Stimulated activated naive CD4-positive, alpha-beta T cell treated with Interleukin-2 at 50 U/mL for 16 hours (primary cell): Measurements from ENCODE around the gene PML.

Experiments used
- DNase-seq: peaks from one replicate; lab custom pipeline; 2025; lab: John Stamatoyannopoulos, UW

The PML gene

DNA sequence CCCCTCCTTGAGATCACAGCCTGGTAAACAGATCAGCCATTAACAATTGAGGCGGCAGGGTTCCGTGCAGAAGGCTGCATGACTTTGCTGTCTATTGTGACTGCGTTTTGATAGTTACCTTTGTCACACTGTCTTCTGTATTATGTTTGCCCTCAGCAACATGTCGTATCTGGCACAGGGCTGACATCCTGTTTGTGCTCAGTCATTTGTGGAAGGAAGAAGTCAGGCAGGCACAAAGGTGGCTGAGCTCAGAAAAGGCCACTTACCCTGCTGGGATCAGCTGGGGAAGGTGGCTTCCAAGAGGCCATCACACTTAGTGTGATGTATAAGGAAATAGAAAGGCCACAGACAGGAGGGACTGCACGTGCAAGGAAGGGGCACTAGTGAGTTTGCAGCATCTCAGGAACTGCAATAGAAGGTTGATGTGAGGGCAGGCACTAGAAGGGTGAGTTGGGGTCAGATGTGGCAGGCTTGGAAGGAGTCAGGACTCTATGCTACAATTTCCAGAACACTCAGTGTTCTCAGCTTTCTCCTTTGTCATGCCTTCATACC, 13.4 kb downstream of the PML start:
- DNase-seq, result no peak

DNA sequence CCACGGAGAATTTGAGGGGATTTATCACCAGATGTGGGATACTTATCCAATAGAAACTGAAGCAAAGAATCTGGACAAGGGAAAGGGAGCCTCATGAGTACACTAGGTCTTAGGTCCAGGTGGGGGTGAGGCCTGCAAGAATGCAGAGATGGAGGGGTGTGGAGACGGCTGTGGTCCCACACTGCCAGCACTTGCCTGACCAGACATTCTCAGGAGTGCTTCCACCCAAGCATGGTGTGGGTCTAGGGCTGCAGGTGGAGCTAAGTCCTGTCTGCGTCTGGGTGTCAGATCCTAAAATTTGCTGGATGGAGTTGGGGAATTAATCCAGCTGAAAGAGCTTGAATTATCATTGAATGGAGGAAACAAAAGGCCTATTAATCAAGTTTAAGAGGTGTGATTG, 14.4 kb downstream of the PML start:
- DNase-seq, result no peak

DNA sequence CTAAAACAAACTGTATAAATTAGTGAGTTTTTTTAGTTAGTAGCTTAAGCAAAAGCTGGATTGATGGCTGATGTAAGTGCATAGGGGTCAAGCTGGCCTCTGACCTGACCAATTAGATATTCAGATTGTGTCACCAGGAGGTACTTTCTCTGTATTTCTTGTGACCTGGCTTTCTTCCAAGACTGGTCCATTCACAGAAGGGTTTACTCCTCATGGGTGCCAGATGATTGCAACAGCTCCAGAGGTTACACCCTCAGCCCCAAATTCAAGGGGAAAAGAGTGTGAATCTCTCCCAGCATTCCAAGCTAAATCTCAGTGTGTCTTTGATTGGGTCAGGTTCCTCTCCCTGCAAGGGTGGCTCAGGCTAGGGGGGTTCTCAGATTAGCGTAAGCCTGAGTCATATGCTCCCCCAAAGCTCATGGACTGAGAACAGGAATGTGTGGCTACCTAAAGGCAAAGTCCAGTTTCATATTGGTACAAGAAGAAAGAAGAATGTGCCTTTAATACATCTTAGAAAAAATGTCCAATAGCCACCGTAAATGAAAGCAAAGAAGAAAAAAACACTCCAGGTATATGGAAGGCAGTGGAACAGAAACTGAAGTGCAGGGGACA, 16.5 kb downstream of the PML start:
- no peak for DNase-seq

DNA sequence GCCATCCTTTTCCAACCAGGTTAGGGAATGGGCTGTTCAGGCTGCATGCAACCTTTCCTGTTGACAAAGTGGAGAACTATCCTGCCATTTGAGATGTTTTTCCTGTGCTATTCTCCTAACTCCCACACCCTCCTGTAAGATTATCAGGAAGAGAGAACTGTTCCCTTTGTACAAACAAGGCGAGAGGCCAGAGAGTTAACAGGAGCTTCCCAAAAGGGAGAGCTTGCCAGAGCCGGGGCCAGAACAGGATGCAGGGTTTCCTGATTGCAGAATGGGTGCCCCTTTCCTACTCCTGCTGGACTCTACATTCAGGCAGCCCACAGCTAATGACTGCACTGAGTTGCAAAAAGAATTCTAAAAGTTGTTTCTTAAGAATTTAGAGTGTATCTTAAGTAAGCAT, 17.1 kb downstream of the PML start:
- DNase-seq, result no peak

DNA sequence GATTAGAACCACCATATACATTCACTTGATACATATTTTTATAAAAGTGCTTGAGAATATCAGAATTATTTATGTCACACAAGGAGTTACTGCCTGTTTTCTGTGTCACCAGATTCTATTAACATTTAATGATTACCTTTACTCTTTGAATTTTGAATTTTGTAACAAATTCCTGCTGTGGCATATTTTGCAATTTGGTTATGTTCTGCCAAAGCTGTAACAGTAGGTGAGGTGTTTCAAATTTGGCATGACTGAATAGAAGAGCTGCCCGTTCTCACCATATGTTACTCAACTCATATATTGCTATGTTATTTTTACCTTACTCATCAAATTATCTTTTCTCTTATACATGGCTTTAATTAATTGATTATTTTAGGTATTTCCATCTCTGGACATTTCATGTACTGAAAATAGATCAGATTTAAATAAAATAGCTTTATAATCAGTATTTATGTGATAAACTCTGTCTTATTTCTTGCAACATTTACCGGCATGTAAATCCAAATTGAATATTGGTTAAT, 18.9 kb downstream of the PML start:
- no peak for DNase-seq

DNA sequence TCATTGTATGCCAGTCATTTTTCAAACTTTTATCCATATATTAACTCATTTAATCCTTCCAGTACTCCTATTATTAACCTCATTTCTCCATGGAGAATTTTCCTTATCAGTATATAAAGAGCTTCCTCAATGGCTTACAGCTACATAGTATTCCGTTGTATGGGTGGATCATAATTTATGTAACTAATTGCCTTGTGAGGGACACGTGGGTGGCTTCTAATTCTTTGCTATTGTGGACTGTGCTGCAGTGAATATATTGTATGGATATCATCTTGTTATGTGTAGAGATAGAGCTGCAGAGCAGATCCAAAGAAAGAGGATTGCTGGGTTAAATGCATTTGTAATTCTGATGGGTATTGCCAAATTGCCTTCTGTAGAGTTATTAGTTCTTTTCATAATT, 25.2 kb downstream of the PML start:
- DNase-seq, result no peak

DNA sequence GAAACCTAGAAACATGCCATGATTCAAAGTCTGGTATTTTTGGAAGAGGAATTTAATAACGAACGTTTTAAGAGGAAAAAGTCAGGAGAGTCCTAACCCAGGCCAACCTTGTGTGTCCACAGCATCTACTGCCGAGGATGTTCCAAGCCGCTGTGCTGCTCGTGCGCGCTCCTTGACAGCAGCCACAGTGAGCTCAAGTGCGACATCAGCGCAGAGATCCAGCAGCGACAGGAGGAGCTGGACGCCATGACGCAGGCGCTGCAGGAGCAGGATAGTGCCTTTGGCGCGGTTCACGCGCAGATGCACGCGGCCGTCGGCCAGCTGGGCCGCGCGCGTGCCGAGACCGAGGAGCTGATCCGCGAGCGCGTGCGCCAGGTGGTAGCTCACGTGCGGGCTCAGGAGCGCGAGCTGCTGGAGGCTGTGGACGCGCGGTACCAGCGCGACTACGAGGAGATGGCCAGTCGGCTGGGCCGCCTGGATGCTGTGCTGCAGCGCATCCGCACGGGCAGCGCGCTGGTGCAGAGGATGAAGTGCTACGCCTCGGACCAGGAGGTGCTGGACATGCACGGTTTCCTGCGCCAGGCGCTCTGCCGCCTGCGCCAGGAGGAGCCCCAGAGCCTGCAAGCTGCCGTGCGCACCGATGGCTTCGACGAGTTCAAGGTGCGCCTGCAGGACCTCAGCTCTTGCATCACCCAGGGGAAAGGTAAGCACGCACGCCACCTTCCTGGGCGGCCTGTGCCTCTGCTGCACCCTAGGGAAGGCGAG, 28.4 kb downstream of the PML start:
- DNase-seq, result no peak

DNA sequence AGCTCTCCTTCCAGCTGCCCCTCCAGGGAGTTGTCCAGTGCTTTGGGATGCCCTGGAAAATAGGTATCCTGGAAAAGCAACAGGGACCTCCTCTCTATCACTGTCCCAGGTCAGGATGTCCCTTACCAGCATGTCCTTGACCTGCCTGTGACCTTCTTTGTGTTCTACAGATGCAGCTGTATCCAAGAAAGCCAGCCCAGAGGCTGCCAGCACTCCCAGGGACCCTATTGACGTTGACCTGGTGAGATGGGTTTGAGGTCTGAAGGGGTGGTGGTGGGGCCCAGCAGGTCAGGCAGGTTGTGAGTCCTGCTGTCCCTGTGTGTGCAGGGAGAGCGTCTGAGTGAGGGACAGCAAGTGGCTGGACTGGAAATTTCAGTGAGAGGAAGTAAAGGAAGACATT, 30.2 kb downstream of the PML start:
- DNase-seq, result no peak

DNA sequence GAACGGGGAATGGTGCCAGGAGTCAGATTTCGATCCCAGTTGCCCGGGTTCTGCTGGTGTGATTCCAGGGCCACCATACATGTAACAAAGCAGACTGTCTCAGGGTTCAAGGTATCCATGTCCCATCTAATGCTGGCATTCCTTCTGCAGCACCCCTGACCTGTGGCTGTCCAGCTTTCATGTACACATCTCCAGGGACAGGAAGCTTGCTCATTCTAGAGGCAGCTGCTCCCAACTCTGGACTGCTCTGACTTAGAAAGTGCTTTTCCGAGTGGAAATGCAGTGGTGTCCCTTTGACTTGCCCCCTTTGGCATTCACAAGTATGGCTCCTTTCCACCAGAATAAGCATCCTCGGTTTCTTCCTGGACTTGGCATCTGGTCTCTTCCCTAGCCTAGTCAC, 30.9 kb downstream of the PML start:
- no peak for DNase-seq

DNA sequence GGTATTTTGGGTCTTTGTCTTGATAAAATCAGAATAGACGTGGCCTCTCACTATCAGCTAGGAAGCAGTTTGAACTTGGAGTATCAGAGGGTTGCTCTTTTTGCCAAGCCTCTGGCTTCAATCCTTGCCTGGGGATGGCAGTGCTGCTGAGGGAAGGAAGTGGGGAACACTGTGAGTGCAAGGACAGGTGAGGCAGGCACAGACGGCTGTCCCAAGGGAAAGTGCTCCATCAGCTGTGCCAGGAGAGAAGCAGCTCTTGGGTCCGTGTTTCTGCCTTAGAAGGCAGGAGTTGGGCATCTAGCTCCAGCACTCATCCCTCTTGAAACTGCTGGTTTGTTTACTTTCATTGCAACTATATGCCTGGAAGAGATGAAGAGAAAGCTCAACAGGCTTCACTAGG, 33.2 kb downstream of the PML start:
- no peak for DNase-seq

DNA sequence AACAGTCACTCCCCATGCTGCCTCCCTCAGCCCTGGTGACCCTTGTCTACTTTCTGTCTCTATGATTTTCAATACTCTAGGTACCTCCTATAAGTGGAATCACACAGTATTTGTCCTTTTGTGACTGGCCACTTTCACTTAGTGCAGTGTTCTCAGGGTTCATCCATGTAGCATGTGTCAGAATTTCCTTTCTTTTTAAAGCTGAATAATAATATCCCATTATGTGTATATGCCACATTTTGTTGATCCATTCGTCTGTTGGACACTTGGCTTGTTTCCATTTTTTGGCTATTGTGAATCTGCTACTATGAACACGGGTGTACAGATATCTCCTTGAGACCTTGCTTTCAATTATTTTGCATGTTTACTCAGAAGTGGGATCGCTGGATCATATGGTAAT, 34.1 kb downstream of the PML start:
- no peak for DNase-seq

DNA sequence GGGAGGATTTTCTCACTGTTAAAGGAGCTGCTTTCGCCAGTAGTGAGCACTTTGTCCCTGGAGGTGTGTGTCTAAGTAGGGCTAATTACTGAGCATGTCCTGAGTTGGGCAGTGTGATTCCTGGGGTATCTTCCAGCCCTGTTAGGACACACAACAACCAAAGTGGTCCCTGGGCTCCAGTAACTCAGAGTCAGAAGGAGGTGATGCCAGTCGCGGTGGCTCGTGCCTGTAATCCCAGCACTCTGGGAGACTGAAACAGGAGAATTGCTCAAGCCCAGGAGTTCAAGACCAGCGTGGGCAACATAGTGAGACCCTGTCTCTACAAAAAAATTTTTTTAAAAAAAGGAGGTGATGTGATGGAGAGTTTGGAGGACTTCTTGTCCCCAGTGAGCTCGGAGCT, 37.5 kb downstream of the PML start:
- no peak for DNase-seq

DNA sequence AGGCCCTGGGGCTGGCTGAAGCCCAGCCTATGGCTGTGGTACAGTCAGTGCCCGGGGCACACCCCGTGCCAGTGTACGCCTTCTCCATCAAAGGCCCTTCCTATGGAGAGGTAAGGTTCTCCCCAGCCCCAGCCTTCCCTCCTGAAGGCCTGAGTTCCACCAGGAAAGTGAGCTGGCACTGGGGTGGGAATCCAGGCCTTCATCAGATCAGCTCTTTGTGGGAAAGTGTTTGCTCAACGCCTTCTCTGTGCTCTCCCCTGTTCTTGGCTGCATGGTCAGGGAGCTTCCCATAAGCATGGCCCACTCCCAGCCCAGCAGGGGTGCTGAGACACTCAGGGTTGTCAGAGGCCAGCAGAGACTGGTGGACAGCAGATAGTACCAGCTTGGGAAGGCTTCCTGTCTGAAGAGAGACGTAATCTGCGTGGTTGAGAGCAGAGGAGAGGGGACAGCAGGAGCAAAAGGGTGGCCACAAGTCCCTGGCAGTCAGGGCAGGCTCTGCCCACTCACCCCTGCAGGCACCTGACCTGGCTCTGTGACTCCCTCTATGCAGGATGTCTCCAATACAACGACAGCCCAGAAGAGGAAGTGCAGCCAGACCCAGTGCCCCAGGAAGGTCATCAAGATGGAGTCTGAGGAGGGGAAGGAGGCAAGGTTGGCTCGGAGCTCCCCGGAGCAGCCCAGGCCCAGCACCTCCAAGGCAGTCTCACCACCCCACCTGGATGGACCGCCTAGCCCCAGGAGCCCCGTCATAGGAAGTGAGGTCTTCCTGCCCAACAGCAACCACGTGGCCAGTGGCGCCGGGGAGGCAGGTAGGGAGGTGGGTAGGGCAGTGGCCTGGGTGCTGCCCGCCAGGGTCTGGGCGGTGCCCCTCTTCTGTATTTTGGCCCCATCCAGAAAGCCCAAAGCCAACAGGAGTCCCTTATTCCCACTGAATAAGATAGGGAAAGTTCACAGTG, 38.4 kb downstream of the PML start:
- no peak for DNase-seq

DNA sequence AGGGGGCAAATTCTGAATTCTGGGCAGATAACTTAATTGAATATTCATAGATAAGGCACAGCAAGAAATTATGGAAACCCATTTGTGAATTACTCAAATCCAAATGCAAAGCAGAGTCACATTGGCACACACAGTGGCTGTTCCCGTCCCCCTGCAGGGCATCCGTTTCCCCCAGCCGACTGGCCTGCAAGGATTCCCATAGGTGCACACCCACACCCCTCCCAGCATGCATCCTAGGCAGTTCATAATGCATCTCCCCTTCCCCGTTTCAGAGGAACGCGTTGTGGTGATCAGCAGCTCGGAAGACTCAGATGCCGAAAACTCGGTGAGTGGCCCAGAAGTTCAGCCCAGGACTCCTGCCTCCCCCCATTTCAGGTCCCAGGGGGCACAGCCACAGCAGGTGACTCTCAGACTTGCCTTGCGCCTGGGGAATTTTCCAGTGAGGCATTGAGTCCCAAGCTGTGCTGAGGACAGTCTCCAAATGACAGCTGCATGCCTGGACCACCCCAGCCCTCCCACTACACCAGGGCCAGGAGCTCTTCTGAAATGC, 39.8 kb downstream of the PML start:
- no peak for DNase-seq

DNA sequence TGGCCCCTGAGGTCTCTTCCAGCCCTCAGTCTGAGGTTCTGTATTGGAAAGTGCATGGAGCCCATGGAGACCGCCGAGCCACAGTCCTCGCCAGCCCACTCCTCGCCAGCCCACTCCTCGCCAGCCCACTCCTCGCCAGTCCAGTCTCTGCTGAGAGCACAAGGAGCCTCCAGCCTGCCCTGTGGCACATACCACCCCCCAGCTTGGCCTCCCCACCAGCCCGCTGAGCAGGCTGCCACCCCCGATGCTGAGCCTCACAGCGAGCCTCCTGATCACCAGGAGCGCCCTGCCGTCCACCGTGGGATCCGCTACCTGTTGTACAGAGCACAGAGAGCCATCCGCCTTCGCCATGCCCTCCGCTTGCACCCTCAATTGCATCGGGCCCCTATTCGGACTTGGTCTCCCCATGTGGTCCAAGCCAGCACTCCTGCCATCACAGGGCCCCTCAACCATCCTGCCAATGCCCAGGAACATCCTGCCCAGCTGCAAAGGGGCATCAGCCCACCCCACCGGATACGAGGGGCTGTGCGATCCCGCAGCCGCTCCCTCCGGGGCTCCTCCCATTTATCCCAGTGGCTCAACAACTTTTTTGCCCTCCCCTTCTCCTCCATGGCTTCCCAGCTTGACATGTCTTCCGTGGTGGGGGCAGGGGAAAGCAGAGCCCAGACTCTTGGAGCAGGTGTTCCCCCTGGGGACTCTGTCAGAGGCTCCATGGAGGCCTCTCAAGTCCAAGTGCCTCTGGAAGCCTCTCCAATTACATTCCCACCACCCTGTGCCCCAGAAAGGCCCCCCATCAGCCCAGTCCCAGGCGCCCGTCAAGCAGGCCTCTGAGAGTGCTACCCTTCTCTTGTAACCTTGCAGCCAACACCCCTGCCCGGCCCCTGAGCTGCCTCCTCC, 40.9 kb downstream of the PML start:
- DNase-seq, result no peak

DNA sequence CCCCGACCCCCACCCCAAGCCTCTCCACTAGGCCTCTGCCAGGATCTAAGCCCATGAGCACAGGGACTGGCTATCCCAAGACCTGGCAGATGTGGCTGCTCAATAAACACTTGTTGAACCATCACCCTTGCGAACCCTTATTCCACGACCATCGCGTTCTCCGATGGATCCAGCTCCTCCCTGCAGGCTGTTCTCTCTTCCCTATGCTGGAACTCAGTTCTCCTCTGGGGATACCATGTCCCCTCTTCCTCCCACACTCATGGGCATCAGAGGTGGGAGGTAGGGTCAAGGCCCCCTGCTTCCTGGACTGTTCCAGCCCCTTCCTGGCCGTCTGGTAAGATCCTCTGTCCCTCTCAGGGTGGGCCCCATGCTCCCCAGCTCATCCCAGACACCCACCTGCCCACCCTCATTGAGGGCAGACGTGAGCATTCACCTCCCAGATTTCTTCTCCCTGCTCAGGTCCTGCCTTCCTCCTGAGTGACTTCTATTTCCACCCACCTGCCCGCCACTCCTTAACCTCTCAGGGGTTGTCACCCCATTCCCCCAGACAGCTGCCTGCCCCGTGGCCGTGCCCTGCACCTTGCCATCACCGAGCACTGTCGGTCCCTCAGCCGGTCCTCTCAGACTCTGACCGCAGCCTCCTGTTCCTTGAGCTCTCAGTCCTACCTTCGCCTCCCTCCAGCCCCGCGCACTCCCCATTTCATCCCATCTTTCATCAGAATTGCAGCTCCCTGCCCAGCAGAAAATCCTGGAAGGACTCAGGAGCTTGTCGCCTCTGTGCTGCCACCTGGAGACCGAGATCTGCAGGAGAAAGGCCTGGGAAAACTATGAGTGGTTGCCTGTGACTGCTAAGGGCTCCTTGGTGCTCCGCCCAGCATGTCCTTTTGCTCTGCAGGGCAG, 42.0 kb downstream of the PML start:
- no peak for DNase-seq

DNA sequence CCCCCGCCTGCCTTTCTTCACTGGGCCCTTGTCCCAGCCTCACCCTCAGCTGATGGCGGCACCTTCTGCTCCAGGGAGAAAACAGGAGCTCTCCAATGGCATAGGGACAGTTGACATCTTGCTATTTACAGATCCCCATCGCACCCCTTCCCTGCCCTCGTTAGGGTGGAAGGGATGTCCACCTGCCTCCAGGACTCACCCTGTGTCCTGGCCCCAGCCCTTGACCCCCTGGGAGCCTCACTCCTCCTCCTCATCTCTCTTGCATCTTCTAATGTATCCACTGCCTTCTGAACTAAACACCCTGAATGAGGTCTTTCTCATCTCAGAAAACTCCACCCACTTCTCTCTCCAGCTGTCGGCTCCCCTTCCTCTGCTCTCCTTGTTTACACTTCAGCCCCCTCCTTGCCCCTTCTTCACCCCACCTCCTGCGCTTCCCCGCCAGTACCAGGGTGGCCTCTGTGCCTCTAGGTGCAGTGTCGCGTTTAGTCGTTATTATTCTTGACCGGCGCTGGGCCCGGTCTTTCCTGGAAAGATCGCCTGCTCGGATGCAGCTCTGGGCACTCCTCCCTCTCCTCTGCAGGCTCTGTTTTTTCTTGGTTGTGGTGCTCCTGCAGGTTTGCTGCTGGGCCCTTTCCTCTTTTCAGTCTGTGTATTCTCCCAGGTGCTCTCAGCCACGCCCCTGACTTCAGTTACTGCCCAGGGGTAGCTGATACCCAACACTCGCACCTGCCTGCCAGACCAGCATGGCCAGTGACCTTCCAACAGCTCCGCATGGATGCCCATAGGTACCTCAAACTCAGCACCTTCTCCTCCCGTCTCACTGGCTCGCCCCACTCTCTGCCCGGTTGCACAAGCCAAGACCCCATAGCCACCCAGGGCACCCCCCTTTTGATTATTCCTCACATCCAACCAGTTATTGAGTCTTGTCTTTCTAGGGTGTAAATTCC, 42.9 kb downstream of the PML start:
- DNase-seq, result no peak

DNA sequence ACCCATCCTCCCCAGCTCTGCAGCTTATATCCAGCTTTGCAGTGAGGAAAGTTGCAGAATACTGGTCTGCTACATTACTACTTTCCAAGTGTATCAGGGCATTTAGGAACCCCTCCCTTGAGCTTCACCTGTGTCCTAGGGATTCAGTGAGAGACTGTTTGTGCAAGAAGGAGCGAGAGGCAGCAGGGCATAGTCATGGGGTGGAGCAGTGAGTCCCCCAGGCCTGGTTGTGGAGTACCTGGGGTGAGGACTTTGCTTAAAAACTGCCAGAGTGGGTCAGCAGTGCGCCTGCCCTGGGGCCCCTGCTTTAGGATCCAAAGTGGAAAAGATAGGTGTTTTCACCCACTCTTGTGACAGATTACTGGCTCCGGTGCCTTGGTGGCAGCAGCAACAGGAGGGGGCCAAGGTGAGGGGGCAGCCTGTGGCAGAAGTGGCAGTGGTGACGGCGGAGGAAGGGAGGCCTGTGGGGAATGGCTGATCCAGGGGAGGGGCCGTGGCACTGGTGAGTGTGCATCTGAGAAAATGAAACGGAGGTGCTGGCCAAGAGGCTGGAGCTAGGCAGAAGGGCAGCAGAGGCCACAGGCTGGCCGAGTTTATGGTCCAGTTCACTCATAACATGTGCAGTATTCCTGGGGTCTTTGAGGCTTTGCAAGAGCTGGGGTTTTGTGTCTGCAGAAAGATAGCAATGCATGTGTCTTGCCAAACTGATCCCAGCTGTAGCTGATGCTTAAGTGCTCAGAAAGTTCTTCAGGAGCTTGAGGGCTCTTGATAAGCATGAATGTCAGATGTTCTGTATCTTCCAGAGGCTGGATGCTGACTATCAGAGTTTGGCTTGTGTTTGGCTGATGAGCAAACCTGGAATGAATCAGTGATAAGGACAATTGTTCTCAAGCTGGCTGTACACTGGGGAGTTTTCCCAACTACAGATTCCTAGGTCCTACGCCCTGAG, 44.5 kb downstream of the PML start:
- no peak for DNase-seq
